Lower lobe of right lung (tissue), 2 donors: ENCODE data around the gene IFNGR1. TPM values are rescaled to one million over a fixed set of nuclear protein-coding genes. Genes with fewer than 3 reads are reported as not detected.
"Not testable (repeated sequence)": the region's sequence is repeated elsewhere in the genome, so short reads cannot be mapped to it uniquely, and the experiment has no call there.

Experiments used
- ATAC-seq, 2 donors: fragments of 200-7000 bp; cut with Tn5 transposase; one replicate each; pipeline ENCODE4 v1.9.1; 2020 to 2022; ENCODE audit warnings: mild to moderate bottlenecking in 2 of 2, moderate library complexity in 2 of 2
- DNase-seq: peaks from one replicate; pipeline ENCODE4 v3.0.0-alpha.2; 2020
- H3K27ac ChIP-seq: fragments of 200-600 bp; one replicate; pipeline ENCODE4 v1.8.0; 2022
- H3K27me3 ChIP-seq: fragments of 200-600 bp; one replicate; pipeline ENCODE4 v1.8.0; 2022; ENCODE audit warnings: low read depth
- H3K36me3 ChIP-seq: fragments of 200-600 bp; one replicate; pipeline ENCODE4 v1.8.0; 2022; ENCODE audit warnings: mild to moderate bottlenecking
- H3K4me1 ChIP-seq: fragments of 200-600 bp; one replicate; pipeline ENCODE4 v1.8.0; 2022
- H3K4me3 ChIP-seq: fragments of 200-600 bp; one replicate; pipeline ENCODE4 v1.8.0; 2022; ENCODE audit warnings: mild to moderate bottlenecking
- H3K9me3 ChIP-seq: fragments of 200-600 bp; one replicate; pipeline ENCODE4 v1.8.0; 2022
- intact Hi-C: fragments of 100-400 bp; cut with DNase I; formaldehyde crosslinking; loops from one replicate; pipeline ENCODE4 v1.11.0; 2022
- total RNA-seq: library from RNA; stranded (reverse); fragmentation: NEBNext Ultra II Directional; extraction: Animal tissue kit (Norgen Biotek cat#: 25700); gene quantifications from one replicate; pipeline ENCODE4 v1.2.1, GENCODE V29; 2021
- TF ChIP-seq, protein P1 (sequence below): fragments of 200-600 bp; IDR thresholded peaks from one replicate; pipeline ENCODE4 v1.8.0; 2022; ENCODE audit warnings: antibody characterized with exemption, mild to moderate bottlenecking
- donor health status: DM: no; HTN: yes; CAD: no; lungs with severe emphysema.

The IFNGR1 gene
- total RNA-seq, 1 donor from 2014 or later: 208 TPM

DNA sequence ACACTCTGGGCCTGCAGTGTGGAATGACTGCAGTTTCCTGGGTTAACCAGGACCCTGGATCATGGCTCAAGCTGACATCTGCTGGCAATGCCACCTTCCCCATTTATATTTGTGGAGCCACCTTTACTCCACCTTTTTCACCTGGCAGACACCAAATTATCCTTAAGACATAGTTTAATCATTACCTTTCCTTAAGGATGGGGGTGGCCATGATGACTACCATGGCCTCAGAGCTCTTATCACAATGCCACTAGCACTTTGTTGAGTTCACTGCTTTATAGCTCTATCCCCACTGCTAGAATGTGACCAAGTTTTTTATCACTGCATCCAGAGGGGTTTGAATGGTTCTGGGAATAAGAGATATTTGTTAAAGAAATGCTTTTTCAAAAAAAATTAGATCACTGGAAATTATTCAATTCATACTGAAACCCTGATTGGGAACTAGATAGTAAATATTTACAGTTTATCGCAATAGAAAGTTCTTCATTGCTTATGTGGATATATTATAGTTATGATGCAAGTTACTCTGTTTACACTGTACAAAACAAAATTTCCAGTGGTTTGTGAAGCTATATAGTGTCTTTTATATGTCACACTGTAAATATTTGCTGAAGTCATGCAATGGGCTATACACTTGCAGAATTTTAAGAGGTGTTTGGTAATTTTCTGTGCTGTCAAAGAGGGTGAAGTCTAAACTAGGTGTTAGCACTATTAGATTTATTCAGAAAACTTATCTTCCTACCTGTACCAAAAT, 37.3 kb upstream of the IFNGR1 start:
- H3K4me1 ChIP-seq: peaks cover 14% of the 10 kb centered on the region
- H3K9me3 ChIP-seq: peaks cover 13% of the 10 kb centered on the region
- DNase-seq (no peak), ATAC-seq (no peak)
- H3K36me3 ChIP-seq: no peaks in the 10 kb centered on the region
- TF ChIP-seq, protein P1, sequence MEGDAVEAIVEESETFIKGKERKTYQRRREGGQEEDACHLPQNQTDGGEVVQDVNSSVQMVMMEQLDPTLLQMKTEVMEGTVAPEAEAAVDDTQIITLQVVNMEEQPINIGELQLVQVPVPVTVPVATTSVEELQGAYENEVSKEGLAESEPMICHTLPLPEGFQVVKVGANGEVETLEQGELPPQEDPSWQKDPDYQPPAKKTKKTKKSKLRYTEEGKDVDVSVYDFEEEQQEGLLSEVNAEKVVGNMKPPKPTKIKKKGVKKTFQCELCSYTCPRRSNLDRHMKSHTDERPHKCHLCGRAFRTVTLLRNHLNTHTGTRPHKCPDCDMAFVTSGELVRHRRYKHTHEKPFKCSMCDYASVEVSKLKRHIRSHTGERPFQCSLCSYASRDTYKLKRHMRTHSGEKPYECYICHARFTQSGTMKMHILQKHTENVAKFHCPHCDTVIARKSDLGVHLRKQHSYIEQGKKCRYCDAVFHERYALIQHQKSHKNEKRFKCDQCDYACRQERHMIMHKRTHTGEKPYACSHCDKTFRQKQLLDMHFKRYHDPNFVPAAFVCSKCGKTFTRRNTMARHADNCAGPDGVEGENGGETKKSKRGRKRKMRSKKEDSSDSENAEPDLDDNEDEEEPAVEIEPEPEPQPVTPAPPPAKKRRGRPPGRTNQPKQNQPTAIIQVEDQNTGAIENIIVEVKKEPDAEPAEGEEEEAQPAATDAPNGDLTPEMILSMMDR: no peak
- H3K27me3 ChIP-seq: no peaks in the 10 kb centered on the region
- no peak overlapping the region for H3K4me3 ChIP-seq
- H3K27ac ChIP-seq: no peak overlapping the region
- intact Hi-C loops: no loop called here

DNA sequence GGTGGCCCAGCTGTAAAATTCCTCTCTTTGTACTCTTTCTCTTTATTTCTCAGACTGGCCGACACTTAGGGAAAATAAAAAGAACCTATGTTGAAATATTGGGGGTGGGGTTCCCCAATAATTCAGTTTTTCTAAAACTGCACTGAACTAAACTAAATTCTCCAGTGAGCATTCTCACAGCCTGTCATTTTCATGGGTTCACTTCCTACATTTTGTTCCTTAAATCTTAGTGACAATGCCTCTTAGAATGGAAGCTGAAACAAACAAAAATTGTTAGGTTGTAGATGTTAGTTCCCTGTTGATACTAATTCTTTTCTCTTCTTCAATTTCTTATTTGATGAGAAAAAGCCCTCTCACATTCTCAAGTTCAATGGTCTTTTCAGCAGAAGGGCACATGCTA, 35.8 kb upstream of the IFNGR1 start:
- TF ChIP-seq, protein P1: no peak
- intact Hi-C loops: no loop called here

DNA sequence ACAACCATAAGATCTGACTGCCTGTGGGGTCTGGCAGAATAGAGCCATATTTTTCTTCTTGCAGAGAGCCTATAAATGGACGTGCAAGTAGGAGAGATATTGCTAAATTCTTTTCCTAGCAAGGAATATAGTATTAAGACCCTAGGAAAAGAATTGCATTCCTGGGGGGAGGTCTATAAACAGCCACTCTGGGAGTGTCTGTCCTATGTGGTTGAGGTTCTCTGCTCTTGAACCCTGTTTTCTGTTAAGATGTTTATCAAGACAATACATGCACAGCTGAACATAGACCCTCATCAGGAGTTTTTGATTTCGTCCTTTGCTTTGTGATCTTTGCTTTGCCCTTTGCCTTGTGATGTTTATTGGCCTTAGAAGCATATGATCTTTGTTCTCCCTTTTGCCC, 35.2 kb upstream of the IFNGR1 start:
- H3K27me3 ChIP-seq, H3K27ac ChIP-seq, H3K4me1 ChIP-seq, DNase-seq, ATAC-seq, H3K36me3 ChIP-seq, H3K4me3 ChIP-seq, intact Hi-C loops: not testable (repeated sequence)
- peaks cover 13% of the 10 kb centered on the region for H3K9me3 ChIP-seq

More for the DNA sequence above, 35.8 kb upstream of the IFNGR1 start:
- DNase-seq (no peak), ATAC-seq (no peak)
- no peaks in the 10 kb centered on the region for H3K36me3 ChIP-seq
- no peak overlapping the region for H3K27ac ChIP-seq
- peaks cover 13% of the 10 kb centered on the region for H3K9me3 ChIP-seq
- no peaks in the 10 kb centered on the region for H3K4me1 ChIP-seq
- H3K4me3 ChIP-seq: no peak overlapping the region
- no peaks in the 10 kb centered on the region for H3K27me3 ChIP-seq

DNA sequence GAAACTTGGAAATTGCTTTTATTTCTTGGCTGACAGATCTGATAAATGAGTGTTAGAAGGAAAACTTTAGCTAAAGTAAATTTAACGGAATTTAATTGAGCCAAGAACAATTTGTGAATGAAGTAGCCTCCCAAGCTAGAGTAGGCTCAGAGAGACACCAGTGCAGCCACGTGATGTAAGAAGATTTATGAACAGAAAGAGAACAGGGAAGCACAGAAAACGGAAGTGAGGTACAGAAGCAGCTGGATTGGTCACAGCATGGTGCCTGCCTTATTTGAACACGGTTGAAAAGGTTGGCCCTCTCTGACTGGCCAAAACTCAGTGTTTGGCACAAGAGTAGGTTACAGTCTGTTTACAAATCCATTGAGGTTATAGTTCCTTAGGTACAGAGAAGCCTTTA, 29.5 kb upstream of the IFNGR1 start:
- intact Hi-C loops: no loop called here
- H3K36me3 ChIP-seq: no peaks in the 10 kb centered on the region
- no peaks in the 10 kb centered on the region for H3K27me3 ChIP-seq
- DNase-seq (no peak), ATAC-seq (peak; percentile 60 to 82)
- H3K27ac ChIP-seq: no peak overlapping the region
- H3K9me3 ChIP-seq: peaks cover 1% of the 10 kb centered on the region
- no peaks in the 10 kb centered on the region for H3K4me1 ChIP-seq
- TF ChIP-seq, protein P1: no peak
- H3K4me3 ChIP-seq: no peak overlapping the region

DNA sequence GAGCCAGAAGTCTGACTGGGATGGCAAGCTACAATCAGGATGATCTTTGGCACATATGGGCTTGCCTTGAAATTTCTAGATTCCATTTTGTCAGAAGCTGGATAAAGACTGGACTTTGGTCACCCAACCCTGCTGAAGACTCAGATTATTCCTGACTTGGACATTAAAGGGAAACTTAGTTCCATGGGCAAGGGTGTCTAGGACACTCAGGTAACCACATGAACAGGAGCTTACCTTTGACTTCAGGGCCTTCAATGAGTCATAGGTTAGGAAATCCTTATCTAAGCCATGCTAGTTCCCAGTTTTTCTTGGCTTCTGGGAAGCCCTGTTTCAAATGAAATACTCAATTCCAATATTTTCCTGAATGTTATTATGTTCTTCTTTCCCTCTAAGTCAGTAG, 28.5 kb upstream of the IFNGR1 start:
- intact Hi-C loops: no loop called here
- no peaks in the 10 kb centered on the region for H3K36me3 ChIP-seq
- no peak overlapping the region for H3K4me3 ChIP-seq
- no peak overlapping the region for H3K27ac ChIP-seq
- no peaks in the 10 kb centered on the region for H3K4me1 ChIP-seq
- H3K27me3 ChIP-seq: no peaks in the 10 kb centered on the region
- TF ChIP-seq, protein P1: no peak
- ATAC-seq (no peak), DNase-seq (no peak)
- no peaks in the 10 kb centered on the region for H3K9me3 ChIP-seq

DNA sequence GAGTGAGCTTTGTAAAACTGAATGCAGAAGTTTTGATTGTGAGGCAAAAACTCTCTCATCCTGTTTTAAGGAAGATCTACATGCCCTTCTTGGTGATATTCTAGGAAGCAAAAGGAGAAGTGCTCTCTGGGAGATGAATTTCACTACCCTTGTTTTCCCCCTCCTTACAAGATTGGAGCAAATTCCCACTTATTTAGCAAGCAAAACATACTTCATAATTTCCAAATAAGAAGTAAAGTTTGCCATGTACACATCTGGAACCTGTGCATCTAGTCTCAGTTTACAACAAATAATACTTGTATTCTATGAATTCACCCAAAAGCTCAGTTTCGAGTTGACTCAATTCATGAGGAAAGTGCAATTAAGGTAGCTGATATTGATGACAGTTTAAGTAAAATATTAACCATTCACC, 27.6 kb upstream of the IFNGR1 start:
- Histone ChIP-seq H3K4me1 (peaks cover 4% of the 10 kb centered on the region), H3K4me3 (no peak overlapping the region)
- TF ChIP-seq, protein P1: no peak

More for the DNA sequence above, 27.6 kb upstream of the IFNGR1 start:
- Histone ChIP-seq H3K27me3 (no peaks in the 10 kb centered on the region), H3K27ac (no peak overlapping the region), H3K36me3 (no peaks in the 10 kb centered on the region), H3K9me3 (no peaks in the 10 kb centered on the region)
- DNase-seq (no peak), ATAC-seq (no peak)
- intact Hi-C loops: no loop called here
